ENCODE measurements around the gene CELSR1.

The CELSR1 gene

GRCh38 chr22:46551321-46551720, 13.9 kb upstream of the CELSR1 start:
- no peak for DNase-seq (ENCODE audit: low read depth)

DNA sequence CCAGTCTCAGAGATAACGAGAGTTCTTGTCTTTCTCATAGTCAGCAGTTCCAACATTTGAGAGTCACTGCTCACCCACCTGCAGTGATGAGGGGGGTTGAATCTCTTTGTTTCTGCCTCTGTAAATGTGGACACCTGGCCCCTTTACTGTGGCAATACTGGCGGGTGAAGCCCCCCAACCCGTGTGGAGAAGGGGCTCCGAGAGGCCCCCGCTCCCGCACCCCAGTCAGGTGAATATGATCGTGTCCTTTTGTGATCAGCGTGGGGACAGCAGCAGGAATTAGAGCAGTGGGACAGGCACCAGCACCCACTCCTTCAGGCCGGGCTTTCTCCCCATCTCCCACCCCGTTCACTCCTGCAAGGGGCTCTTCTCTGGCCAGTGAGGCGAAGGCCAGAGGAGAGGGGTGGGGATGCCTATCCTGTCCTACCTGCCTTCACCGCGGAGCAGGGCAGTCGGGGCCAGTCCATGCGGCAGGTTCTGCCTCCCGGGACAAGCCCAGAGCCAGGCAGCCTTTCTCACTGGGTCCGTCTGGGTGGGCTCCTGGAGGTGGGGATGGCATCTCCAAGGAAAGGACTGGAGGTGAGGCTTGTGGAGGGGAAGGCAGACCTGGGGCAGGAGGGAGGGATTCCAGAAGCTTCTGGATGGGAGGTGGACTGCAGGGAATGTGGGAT, 12.7 kb upstream of the CELSR1 start:
- DNase-seq (ENCODE audit: low read depth), result no peak

GRCh38 chr22:46549563-46549840, 12.1 kb upstream of the CELSR1 start:
- no peak for DNase-seq (ENCODE audit: low read depth)

GRCh38 chr22:46547883-46548244, 10.4 kb upstream of the CELSR1 start:
- DNase-seq (ENCODE audit: low read depth), result peak; percentile 67

- peak; percentile 30 for DNase-seq (ENCODE audit: low read depth)
Observed at GRCh38 chr22:46547179-46547882, 9.9 kb upstream of the CELSR1 start.

- no peak for DNase-seq (ENCODE audit: low read depth)
Observed at GRCh38 chr22:46546466-46547178, 9.2 kb upstream of the CELSR1 start.

DNA sequence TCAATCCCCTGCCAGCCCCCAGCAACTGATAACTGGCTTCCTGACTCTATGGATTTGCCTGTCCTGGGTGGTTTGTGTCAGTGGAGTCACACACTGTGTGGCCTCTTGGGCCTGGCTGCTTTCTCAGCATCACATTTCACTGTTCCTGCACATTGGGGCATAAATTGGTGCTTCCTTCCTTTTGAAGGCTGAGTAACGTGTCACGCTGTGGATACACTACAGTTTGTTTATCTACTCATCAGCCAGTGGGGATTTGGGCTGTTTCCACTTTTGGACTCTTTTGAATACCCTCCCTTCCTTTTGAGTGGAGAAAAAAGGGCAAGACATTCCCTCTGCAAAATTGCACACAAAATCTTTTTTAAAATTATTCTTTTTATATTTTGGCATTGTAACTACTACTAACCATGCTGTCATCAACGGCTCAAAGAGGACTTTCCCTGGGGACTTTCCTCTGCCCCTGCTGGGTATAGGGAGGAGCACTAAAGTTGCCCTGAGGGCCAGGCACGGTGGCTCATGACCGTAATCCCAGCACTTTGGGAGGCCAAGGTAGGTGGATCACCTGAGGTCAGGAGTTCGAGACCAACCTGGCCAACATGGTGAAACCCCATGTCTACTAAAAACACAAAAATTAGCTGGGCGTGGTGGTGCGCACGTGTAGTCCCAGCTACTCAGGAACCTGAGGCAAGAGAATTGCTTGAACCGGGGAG, 7.8 kb upstream of the CELSR1 start:
- no peak for DNase-seq (ENCODE audit: low read depth)

GRCh38 chr22:46542011-46542985, 4.9 kb upstream of the CELSR1 start:
- DNase-seq (ENCODE audit: low read depth), result peak; percentile 43

DNA sequence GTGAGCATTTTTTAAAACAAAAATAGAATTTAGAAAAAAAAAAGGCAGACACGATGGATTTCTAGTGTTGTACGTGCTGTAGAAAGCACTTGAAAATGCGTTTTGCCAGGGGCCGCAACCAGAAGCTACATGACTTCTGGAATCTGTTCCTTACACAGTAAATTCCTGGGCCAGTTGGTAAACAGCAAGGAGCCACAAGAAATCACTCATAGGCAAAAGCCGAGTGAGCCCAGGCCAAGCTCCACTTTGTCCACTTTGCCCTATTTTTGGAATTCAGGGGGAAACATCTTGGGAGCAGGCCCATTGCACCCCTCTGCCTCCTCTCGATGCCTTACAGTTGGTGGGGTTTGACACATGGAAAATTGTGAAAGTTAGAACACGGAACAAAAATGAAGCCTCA, 4.1 kb upstream of the CELSR1 start:
- DNase-seq (ENCODE audit: low read depth), result no peak

GRCh38 chr22:46540874-46541273, 3.5 kb upstream of the CELSR1 start:
- DNase-seq (ENCODE audit: low read depth), result no peak

GRCh38 chr22:46539169-46539568, 1.7 kb upstream of the CELSR1 start:
- no peak for DNase-seq (ENCODE audit: low read depth)

DNA sequence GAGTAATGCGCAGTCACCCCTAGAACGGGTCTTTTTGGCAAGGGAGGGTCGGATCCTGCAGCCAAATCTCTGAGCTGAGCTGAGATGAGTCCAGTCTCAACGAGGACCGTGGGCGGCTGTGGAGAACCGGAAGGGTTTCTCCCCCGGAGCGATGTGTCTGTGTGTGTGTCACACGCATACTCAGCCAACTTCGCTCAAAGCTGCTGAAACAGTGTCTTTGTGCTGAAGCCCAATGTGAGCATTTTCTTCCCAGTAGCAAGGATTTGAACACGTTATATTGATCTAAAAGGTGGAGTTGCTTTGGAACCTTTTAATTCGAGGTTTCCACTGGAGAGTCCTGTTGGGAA, 1.4 kb upstream of the CELSR1 start:
- DNase-seq (ENCODE audit: low read depth), result no peak

GRCh38 chr22:46537946-46538813, 760 bp upstream of the CELSR1 start:
- DNase-seq (ENCODE audit: low read depth), result no peak

- no peak for DNase-seq (ENCODE audit: low read depth)
Observed at GRCh38 chr22:46536537-46537224, 739 bp downstream of the CELSR1 start.

GRCh38 chr22:46535876-46536536, 1.4 kb downstream of the CELSR1 start:
- DNase-seq (ENCODE audit: low read depth), result no peak

- DNase-seq (ENCODE audit: low read depth), result no peak
Observed at GRCh38 chr22:46534901-46535630, 2.4 kb downstream of the CELSR1 start.

GRCh38 chr22:46534177-46534776, 3.1 kb downstream of the CELSR1 start:
- no peak for DNase-seq (ENCODE audit: low read depth)

GRCh38 chr22:46533070-46533833, 4.2 kb downstream of the CELSR1 start:
- no peak for DNase-seq (ENCODE audit: low read depth)

Measured in fibroblast of gingiva (primary cell).